ENCODE data around the gene UNC79.
A peak's percentile ranks its signal among the peaks of the same experiment; 100 is the strongest.

UNC79 gene

DNA sequence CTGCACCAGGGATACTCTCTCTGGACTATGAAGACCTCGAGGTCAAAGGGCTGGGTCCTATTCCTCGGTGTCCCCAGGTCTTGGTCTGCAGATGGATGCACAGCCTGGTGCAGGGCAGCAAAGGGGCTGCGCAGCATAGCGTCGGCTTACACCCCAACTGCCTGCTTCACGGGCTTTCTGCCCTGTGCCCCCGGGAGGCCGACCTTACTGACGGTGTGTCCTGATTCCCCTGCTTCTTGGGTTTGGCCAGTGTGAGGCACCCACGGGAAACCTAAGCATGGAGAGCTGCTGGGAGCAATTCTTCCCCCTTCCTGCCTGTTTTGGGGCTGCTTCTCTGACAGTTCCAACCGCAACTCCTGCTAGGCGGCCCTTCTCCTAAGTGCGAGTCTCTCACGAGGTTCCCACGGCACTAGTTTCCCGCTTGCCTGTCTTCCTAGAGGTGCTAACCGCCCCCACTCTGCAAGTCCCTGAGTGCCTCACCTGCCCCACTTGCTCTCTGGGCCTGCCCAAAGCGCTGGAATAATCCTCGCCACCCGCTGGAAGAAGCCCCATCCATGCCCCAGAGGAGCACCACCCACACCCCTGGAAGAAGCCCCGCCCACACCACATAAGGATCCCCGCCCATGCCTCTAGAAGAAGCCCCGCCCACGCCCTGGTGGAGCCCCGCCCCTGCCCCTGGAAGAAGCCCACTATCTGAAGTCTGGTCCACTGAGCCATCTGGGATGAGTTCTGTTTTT, 303.5 kb downstream of the UNC79 start:
- no peaks in the 10 kb centered on the region for H3K9me3 ChIP-seq (ENCODE audit: severe bottlenecking)

DNA sequence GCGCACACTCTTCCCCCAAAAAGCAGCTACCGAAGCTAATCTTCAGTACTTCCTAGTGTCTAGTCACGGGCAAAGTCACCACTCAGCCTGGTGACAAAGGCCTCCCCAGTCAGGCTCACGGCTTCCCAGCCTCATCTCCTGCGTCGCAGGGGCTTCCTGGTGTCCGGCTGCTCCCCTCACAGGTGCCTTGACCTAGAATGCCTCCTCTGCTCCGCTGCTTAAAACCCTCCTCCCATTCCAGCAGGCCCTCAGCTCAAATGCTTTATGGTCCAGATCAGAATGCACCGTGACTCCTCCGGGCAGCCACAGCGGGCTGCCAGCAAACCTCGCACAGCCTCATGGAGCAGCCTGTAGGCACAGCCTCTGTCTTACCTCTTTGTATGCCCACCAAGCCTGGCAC, 304.5 kb downstream of the UNC79 start:
- TF ChIP-seq, protein P1, sequence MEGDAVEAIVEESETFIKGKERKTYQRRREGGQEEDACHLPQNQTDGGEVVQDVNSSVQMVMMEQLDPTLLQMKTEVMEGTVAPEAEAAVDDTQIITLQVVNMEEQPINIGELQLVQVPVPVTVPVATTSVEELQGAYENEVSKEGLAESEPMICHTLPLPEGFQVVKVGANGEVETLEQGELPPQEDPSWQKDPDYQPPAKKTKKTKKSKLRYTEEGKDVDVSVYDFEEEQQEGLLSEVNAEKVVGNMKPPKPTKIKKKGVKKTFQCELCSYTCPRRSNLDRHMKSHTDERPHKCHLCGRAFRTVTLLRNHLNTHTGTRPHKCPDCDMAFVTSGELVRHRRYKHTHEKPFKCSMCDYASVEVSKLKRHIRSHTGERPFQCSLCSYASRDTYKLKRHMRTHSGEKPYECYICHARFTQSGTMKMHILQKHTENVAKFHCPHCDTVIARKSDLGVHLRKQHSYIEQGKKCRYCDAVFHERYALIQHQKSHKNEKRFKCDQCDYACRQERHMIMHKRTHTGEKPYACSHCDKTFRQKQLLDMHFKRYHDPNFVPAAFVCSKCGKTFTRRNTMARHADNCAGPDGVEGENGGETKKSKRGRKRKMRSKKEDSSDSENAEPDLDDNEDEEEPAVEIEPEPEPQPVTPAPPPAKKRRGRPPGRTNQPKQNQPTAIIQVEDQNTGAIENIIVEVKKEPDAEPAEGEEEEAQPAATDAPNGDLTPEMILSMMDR (IDR thresholded peaks at IDR 0.05; ENCODE audit: low read depth, low read length), result no peak
- no peak overlapping the region for H3K27ac ChIP-seq
- no peaks in the 10 kb centered on the region for H3K9me3 ChIP-seq (ENCODE audit: severe bottlenecking)
- H3K36me3 ChIP-seq, result no peaks in the 10 kb centered on the region
- H3K4me3 ChIP-seq (ENCODE audit: low read depth, low read length), result no peak overlapping the region
- no peak for DNase-seq
- H3K27me3 ChIP-seq (ENCODE audit: insufficient read depth, low read depth, severe bottlenecking), result no peaks in the 10 kb centered on the region

More for the DNA sequence above, 303.5 kb downstream of the UNC79 start:
- TF ChIP-seq, protein P1 (IDR thresholded peaks at IDR 0.05; ENCODE audit: low read depth, low read length), result no peak
- no peaks in the 10 kb centered on the region for H3K36me3 ChIP-seq
- DNase-seq, result peak; percentile 32
- H3K27me3 ChIP-seq (ENCODE audit: insufficient read depth, low read depth, severe bottlenecking), result no peaks in the 10 kb centered on the region
- no peak overlapping the region for H3K27ac ChIP-seq
- no peak overlapping the region for H3K4me3 ChIP-seq (ENCODE audit: low read depth, low read length)

DNA sequence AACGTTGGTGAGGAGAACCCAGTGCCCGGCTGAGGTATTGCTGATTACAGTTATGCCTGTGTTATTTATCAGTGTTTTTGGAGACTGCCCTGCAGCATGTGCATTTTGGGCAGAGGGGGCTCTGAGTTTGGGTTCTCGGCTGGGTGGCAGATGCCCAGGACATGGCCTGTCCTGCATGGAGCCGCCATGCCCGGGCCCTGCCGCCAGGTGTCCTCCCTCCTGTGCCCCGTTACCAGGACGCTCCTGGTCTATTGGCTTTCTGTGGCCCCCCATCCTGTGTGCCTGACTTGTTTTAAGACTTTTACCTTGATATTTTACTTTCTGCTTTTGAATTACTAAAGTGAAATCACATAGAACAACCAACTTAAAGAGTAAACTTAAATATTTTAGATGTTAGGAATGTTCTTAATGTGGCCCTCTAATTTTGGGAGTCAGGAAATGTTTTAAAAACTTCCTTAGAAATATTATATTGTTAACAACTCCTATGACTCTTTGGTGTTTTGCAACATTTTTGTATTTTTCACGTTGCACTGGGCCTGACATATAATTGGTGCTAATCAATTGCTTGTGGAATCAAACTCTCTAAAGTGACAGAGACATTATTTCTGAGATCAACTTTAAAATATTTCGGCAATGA, 305.8 kb downstream of the UNC79 start:
- TF ChIP-seq, protein P1 (IDR thresholded peaks at IDR 0.05; ENCODE audit: low read depth, low read length), result peak; percentile 62
- no peaks in the 10 kb centered on the region for H3K9me3 ChIP-seq (ENCODE audit: severe bottlenecking)
- no peaks in the 10 kb centered on the region for H3K27me3 ChIP-seq (ENCODE audit: insufficient read depth, low read depth, severe bottlenecking)
- H3K36me3 ChIP-seq, result no peaks in the 10 kb centered on the region
- no peak overlapping the region for H3K4me3 ChIP-seq (ENCODE audit: low read depth, low read length)
- DNase-seq, result peak; percentile 26
- H3K27ac ChIP-seq, result no peak overlapping the region

DNA sequence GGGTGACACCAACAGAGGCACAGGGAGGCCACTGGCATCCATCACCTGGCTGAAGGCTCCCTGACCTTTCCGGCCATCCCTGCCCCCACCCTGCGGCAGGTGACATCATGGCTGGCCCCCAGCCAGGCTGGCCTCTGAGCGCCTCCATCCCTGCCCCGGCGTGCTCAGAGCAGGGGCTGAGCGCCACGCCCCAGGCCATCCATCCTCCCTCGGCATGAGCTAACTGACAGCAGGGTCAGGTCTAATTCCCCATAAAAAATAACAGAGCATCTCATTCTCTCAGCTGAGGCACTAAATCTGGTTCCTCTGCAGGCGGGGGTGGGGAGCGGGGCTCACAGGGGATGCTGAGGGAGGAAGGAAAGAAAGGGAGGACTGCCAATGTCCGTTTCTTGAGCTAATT, 306.9 kb downstream of the UNC79 start:
- H3K36me3 ChIP-seq, result no peaks in the 10 kb centered on the region
- TF ChIP-seq, protein P1 (IDR thresholded peaks at IDR 0.05; ENCODE audit: low read depth, low read length), result no peak
- H3K9me3 ChIP-seq (ENCODE audit: severe bottlenecking), result no peaks in the 10 kb centered on the region
- no peak overlapping the region for H3K27ac ChIP-seq
- H3K4me3 ChIP-seq (ENCODE audit: low read depth, low read length), result no peak overlapping the region
- H3K27me3 ChIP-seq (ENCODE audit: insufficient read depth, low read depth, severe bottlenecking), result no peaks in the 10 kb centered on the region
- DNase-seq, result no peak

DNA sequence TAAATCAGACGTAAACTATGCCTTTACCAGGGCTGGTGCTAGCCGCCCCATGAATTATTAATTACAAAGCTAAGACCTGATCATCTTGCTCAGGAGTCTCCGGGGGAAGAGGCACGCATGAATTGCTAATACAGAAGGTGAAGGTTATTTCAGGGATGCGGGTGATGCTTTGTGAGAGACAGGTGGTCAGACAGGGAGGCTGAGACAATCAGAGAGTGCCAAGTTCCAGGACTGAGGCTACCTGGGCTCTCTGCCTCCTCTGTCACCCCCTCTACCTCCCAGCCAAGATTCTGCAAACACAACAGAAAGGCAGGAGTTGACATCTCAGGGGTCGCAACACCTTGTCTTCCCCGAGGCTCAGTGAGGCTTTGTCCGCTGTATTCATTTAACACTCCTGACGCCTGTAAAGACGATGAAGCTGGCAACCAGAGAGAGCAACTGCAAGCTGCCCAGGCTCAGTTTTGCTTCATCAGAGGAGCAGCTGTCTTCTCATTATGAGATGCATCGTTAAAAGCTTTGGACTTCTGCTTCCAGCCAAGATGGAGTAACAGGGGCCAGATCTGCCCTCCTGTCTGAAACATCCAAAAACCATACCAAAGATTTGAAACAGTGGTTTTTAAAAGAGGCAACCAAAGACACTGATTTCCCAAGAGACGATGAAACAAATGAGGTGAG, 311.0 kb downstream of the UNC79 start:
- Histone ChIP-seq H3K9me3 (ENCODE audit: severe bottlenecking) (no peaks in the 10 kb centered on the region), H3K36me3 (no peaks in the 10 kb centered on the region), H3K4me3 (ENCODE audit: low read depth, low read length) (no peak overlapping the region), H3K27me3 (ENCODE audit: insufficient read depth, low read depth, severe bottlenecking) (no peaks in the 10 kb centered on the region), H3K27ac (no peak overlapping the region)
- DNase-seq, result no peak
- TF ChIP-seq, protein P1 (IDR thresholded peaks at IDR 0.05; ENCODE audit: low read depth, low read length), result no peak
